Astrocyte of the spinal cord (primary cell): ENCODE results near the gene YWHAQ.

Source experiments
- DNase-seq: peaks from one replicate; pipeline ENCODE4 v3.0.0; 2011; ENCODE audit warnings: low read depth, low spot score
- H3K4me3 ChIP-seq: 2 replicates; pipeline ENCODE4 v1.5.1; 2011; ENCODE audit warnings: low read depth, mild to moderate bottlenecking, low read length, moderate library complexity
- in situ Hi-C: cut with HindIII; loops from 2 replicates; pipeline ENCODE4 v1.10.0; 2017; ENCODE audit warnings: low sequenced_read_pairs
- TF ChIP-seq, protein P1 (sequence below): IDR thresholded peaks from 2 replicates; pipeline ENCODE4 v1.5.1; 2012; ENCODE audit warnings: low read depth, mild to moderate bottlenecking, low read length, inconsistent platforms

The YWHAQ gene

DNA sequence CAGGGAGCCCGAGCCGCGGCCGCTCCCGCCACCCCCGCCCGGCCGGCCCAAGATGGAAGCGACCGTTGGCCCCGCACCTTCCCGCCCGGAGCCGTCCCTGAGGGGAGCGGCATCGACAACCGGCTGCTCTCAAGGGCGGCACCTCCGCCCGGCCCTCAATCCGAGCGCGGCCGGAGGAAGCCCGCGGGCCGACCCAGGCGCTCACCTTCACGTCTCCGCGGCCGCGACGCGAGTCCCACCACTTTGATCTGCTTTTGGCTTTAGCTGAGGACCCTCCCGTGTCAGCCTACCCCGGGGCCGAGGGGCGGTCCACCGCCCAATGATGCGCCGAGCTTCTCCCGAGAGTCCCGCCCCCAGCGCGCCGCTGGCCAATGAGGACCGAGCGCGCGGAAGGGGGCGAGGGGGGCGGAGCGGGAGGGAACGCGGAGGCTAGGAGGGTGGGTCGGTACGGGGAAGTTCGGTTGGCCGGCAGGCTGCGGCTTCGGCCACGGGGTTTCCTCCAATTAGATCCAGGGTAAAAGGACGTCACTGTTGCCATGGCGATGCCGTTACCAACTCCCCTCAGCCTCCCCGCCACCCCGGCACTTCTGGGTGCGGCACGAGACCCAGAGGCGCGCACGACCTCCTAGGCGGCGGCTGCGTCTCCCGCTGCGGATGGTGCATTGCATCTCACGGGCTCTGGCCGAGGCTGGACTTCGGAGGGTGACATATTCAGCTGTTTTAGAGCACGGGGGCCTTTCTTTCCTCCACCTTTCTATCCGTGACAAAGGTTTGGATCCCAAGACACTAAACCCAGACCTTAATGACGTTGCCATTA is at the start of gene YWHAQ:
YWHAQ (minus strand) TSS at position 262 of the 817 bp plus-strand sequence. CDS start 545 bp downstream, outside the sequence.
- TF ChIP-seq, protein P1, sequence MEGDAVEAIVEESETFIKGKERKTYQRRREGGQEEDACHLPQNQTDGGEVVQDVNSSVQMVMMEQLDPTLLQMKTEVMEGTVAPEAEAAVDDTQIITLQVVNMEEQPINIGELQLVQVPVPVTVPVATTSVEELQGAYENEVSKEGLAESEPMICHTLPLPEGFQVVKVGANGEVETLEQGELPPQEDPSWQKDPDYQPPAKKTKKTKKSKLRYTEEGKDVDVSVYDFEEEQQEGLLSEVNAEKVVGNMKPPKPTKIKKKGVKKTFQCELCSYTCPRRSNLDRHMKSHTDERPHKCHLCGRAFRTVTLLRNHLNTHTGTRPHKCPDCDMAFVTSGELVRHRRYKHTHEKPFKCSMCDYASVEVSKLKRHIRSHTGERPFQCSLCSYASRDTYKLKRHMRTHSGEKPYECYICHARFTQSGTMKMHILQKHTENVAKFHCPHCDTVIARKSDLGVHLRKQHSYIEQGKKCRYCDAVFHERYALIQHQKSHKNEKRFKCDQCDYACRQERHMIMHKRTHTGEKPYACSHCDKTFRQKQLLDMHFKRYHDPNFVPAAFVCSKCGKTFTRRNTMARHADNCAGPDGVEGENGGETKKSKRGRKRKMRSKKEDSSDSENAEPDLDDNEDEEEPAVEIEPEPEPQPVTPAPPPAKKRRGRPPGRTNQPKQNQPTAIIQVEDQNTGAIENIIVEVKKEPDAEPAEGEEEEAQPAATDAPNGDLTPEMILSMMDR: no peak
- peak; percentile 99 for DNase-seq
- H3K4me3 ChIP-seq: peak within 1 kb of the TSS; percentile 88
- in situ Hi-C loops: no loop called here

DNA sequence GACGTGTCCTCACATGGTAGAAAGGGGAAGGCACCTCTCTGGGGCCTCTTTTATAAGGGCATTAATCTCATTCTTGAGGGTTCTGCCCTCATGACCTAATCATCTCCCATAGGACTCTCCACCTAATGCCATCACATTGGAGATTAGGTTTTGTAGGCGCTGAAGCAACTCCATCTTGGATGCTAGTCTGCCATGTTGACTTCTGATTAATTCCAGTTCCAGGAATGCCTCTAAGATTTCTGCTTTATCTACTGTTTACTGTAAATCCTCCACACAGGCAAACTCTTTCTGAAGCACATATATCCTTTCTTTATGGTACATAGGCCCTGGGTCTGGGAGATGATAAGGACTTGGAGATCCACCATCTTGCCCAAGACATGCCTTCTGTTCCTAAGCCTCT is 49.3 kb upstream of the YWHAQ start:
- TF ChIP-seq, protein P1: no peak
- no peak overlapping the region for H3K4me3 ChIP-seq
- in situ Hi-C loops: no loop called here
- DNase-seq: no peak

DNA sequence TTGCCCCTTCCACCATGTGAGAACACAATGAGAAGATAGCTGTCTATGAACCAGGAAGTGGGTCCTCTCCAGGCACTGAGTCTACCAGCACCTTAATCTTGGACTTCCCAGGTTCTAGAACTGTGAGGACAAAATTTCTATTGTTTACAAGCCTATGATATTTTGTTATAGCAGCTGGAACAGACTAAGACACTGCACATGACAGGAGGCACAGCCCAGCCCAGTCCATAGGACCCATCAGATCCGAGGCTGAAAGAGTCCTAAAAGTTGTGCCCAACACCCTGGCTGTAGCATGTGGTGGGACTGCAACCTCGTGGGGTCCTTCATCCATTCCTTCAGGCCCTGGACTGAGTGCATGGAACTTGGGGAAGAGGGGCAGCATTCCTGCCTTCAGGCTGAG is 48.4 kb upstream of the YWHAQ start:
- TF ChIP-seq, protein P1: no peak
- H3K4me3 ChIP-seq: no peak overlapping the region
- DNase-seq: no peak
- in situ Hi-C loops: no loop called here

DNA sequence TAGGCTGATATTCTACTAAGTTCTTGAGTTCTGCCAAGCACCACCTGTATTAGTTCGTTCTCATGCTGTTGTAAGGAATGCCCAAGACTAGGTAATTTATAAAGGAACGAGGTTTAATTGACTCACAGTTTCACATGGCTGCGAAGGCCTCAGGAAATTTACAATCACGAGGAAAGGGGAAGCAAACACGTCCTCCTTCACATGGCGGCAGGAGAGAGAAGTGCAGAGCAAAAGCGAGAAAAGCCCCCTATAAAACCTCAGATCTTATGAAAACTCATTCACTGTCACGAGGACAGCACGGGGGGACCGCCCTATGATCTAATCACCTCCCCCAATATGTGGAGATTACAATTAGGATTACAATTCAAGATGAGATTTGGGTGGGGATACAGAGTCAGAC is 47.7 kb upstream of the YWHAQ start:
- DNase-seq: no peak
- TF ChIP-seq, protein P1: no peak

DNA sequence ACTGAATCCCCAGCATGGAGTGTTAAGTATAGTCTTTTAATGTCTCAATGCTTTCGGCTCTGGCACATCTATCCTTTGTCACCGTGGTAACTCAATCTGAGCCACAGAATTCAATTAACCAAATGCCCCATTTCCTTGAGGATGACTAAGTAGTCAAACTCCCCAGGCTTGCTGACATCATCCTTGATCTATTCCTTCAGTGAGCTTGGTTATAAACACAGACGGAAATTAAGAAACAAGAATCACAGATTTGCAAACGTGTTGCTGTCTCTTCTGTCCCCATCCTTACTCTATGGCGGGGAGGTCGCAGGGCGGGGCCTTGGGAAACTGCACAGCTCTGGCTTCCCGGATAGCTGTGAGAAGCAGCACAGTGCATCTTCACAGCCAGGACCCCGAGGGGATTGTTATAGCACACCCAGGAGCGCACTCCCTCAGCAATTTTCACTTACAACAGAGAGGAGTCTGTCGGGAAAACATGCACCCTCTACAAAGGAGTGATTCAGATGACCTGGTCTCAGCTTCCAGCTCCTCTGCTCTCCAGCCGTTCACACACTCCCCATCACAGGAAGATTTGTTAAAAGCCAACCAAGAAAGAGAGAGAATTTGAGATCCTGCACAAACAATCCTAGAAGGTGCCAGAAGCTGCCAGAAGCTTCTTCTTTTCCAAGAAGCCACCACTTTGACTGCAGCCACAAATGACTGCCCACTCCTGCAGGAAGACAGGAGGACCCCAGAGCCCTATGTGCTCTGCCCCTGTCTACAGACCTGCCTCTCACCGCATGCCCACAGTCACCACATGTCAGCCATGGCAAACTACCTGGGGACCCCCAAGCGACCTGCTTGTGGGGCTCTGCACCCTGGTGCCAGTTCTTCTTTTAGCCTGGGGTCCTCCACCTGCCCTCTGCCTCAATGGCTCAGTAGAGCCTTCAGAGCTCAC is 44.9 kb upstream of the YWHAQ start:
- TF ChIP-seq, protein P1: no peak
- peak overlapping the region; percentile 23 for H3K4me3 ChIP-seq
- peak; percentile 93 for DNase-seq
- in situ Hi-C loops: no loop called here

More for the DNA sequence above, 47.7 kb upstream of the YWHAQ start:
- no peak overlapping the region for H3K4me3 ChIP-seq
- in situ Hi-C loops: no loop called here

DNA sequence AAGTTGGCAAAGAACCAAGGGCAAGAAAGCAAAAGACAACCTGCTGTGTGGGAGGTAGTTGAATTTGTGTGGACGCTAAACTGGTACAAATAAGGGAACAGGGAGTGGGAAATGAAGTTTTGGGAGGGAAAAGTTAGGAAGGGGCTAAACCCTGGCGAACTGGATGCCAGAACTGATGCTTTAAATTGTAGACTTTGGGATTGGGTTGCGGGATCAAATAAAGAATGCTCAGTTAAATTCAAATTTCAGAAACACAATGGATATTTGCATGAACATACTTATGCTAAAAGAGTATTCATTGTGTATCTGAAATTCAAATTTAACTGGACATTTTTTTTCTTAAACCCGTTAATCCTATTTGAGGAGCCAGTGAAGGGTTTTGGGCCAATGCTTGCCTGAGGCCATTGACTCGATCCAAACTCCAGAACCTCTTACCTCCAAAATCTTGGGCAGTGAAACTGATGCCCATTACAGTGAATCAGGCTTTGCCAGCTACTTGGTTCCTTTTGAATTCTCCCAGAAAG is 44.2 kb upstream of the YWHAQ start:
- in situ Hi-C loops: no loop called here
- DNase-seq: no peak
- H3K4me3 ChIP-seq: no peak overlapping the region
- TF ChIP-seq, protein P1: no peak
